GM23338 (cell line): Measurements from ENCODE around the gene TSPEAR. TPM values are rescaled to one million over a fixed set of nuclear protein-coding genes. Genes with fewer than 3 reads are reported as not detected.

Source experiments
- ATAC-seq: fragments of 200-7000 bp; cut with Tn5 transposase; 3 replicates; pipeline ENCODE4 v1.9.1; 2020
- DNase-seq: peaks from one replicate; pipeline ENCODE4 v3.0.0-alpha.2; 2015; ENCODE audit warnings: low spot score
- H2AFZ ChIP-seq: fragments of 200-600 bp; sonication (generic); 2 replicates; pipeline ENCODE4 v1.8.0; 2016; ENCODE audit warnings: antibody characterized with exemption, mild to moderate bottlenecking, moderate library complexity
- H3F3A ChIP-seq: fragments of 200-600 bp; sonication (generic); replicated peaks from 2 replicates; pipeline ENCODE4 v1.8.0; 2017; ENCODE audit warnings: antibody characterized with exemption, mixed run types, low read depth
- H3K27ac ChIP-seq: fragments of 200-600 bp; sonication (generic); 2 replicates; pipeline ENCODE4 v1.6.1; 2016; ENCODE audit warnings: low read depth
- H3K27me3 ChIP-seq: fragments of 200-600 bp; sonication (generic); 2 replicates; pipeline ENCODE4 v1.8.0; 2016; ENCODE audit warnings: mild to moderate bottlenecking, mixed run types, moderate library complexity; ENCODE audit not compliant: insufficient read depth
- H3K36me3 ChIP-seq: fragments of 200-600 bp; sonication (generic); 2 replicates; pipeline ENCODE4 v1.8.0; 2016; ENCODE audit warnings: mild to moderate bottlenecking; ENCODE audit not compliant: insufficient read depth
- H3K4me1 ChIP-seq: fragments of 200-600 bp; sonication (generic); 2 replicates; pipeline ENCODE4 v1.8.0; 2016; ENCODE audit warnings: mild to moderate bottlenecking, moderate library complexity; ENCODE audit not compliant: insufficient read depth
- H3K4me2 ChIP-seq: fragments of 200-600 bp; sonication (generic); 2 replicates; pipeline ENCODE4 v1.7.1; 2017; ENCODE audit warnings: mixed run types
- H3K4me3 ChIP-seq: fragments of 200-600 bp; sonication (generic); 2 replicates; pipeline ENCODE4 v1.6.1; 2016; ENCODE audit warnings: mixed run types
- H3K79me2 ChIP-seq: fragments of 200-600 bp; sonication (generic); replicated peaks from 2 replicates; pipeline ENCODE4 v1.8.0; 2017; ENCODE audit warnings: mild to moderate bottlenecking; ENCODE audit not compliant: insufficient read depth
- H3K9me2 ChIP-seq: fragments of 200-600 bp; sonication (generic); 2 replicates; pipeline ENCODE4 v1.8.0; 2017; ENCODE audit not compliant: insufficient read depth
- H4K20me1 ChIP-seq: fragments of 200-600 bp; sonication (generic); replicated peaks from 2 replicates; pipeline ENCODE4 v1.8.0; 2017; ENCODE audit warnings: mild to moderate bottlenecking; ENCODE audit not compliant: insufficient read depth
- H3K27ac Mint-ChIP-seq: 2 replicates; pipeline ENCODE4 v1.8.0; 2020; ENCODE audit warnings: inconsistent platforms, mild to moderate bottlenecking, moderate library complexity, mixed read lengths
- H3K27me3 Mint-ChIP-seq: 3 replicates; pipeline ENCODE4 v1.8.0; 2022; ENCODE audit warnings: low read depth, mild to moderate bottlenecking, moderate library complexity, mixed read lengths, inconsistent platforms; ENCODE audit not compliant: insufficient read depth, poor library complexity
- H3K36me3 Mint-ChIP-seq: 3 replicates; pipeline ENCODE4 v1.8.0; 2021; ENCODE audit warnings: low read depth, mild to moderate bottlenecking, inconsistent platforms, moderate library complexity, mixed read lengths
- H3K4me1 Mint-ChIP-seq: 3 replicates; pipeline ENCODE4 v1.8.0; 2020; ENCODE audit warnings: mild to moderate bottlenecking, inconsistent platforms, mixed read lengths
- H3K4me3 Mint-ChIP-seq: 3 replicates; pipeline ENCODE4 v1.8.0; 2021; ENCODE audit warnings: moderate library complexity, mild to moderate bottlenecking, inconsistent platforms, mixed read lengths
- H3K9me3 Mint-ChIP-seq: 3 replicates; pipeline ENCODE4 v1.8.0; 2020; ENCODE audit warnings: moderate library complexity, mild to moderate bottlenecking, inconsistent platforms, mixed read lengths
- CREB1 ChIP-seq: fragments of 250-450 bp; sonication (Bioruptor Pico); IDR thresholded peaks from 2 replicates; pipeline ENCODE4 v1.5.0; 2020; ENCODE audit warnings: low read depth, mild to moderate bottlenecking, moderate library complexity
- CTCF ChIP-seq, 2 experiments: fragments of 200-600 bp in 1 of 2; sonication (generic) in 1 of 2; conservative IDR thresholded peaks; 2 replicates each; pipeline versions ENCODE4 v1.5.1 to v1.6.1; 2016 to 2017; ENCODE audit warnings: antibody characterized with exemption in 2 of 2, low read depth in 2 of 2, mild to moderate bottlenecking in 2 of 2, moderate library complexity in 1 of 2
- EZH2 ChIP-seq: fragments of 200-600 bp; sonication (generic); IDR thresholded peaks from one replicate; pipeline ENCODE4 v1.8.0; 2017; ENCODE audit warnings: antibody characterized with exemption, mild to moderate bottlenecking, low read depth; ENCODE audit not compliant: unreplicated experiment
- EZH2phosphoT487 ChIP-seq: fragments of 200-600 bp; sonication (generic); IDR thresholded peaks from one replicate; pipeline ENCODE4 v1.8.1; 2018; ENCODE audit warnings: antibody characterized with exemption; ENCODE audit not compliant: unreplicated experiment
- JUNB ChIP-seq: IDR thresholded peaks from one replicate; pipeline ENCODE4 v1.6.1; 2016; ENCODE audit warnings: antibody characterized with exemption; ENCODE audit not compliant: unreplicated experiment
- POLR2AphosphoS5 ChIP-seq: IDR thresholded peaks from 2 replicates; pipeline ENCODE4 v1.6.1; 2016; ENCODE audit warnings: antibody characterized with exemption, low read depth
- STAT1 ChIP-seq: IDR thresholded peaks from one replicate; pipeline ENCODE4 v1.6.1; 2016; ENCODE audit warnings: antibody characterized with exemption; ENCODE audit not compliant: unreplicated experiment
- ZNF114 ChIP-seq: fragments of 250-450 bp; sonication (Bioruptor Pico); IDR thresholded peaks from 2 replicates; pipeline ENCODE4 v1.5.0; 2020; ENCODE audit warnings: mild to moderate bottlenecking, moderate library complexity
- ZNF331 ChIP-seq: fragments of 250-450 bp; sonication (Bioruptor Pico); IDR thresholded peaks from 2 replicates; pipeline ENCODE4 v1.5.0; 2020; ENCODE audit warnings: low read depth, mild to moderate bottlenecking, moderate library complexity
- ZNF462 ChIP-seq: fragments of 250-450 bp; sonication (Bioruptor Pico); IDR thresholded peaks from 2 replicates; pipeline ENCODE4 v1.5.0; 2020; ENCODE audit warnings: mild to moderate bottlenecking, moderate library complexity
- polyA plus RNA-seq: library from polyadenylated mRNA; unstranded; fragments of >200 nt; fragmentation: Nextera tagmentation; extraction: Ambion mirVana; gene quantifications from 2 replicates; pipeline ENCODE4 v1.2.1, GENCODE V29; 2016
- total RNA-seq: library from RNA; depleted of rRNA; stranded (reverse); fragments of >200 nt; shearing (Covaris generic); gene quantifications from 2 replicates; pipeline ENCODE4 v1.2.3, GENCODE V29; 2014
- TF ChIP-seq, protein P1 (sequence below): IDR thresholded peaks from 2 replicates; pipeline ENCODE4 v1.6.1; 2016; ENCODE audit warnings: antibody characterized with exemption
- TF ChIP-seq, protein P2 (sequence below): IDR thresholded peaks from one replicate; pipeline ENCODE4 v1.6.1; 2018; ENCODE audit warnings: antibody characterized with exemption; ENCODE audit not compliant: unreplicated experiment

The TSPEAR gene
- total and polyA plus RNA-seq, 2 experiments from 2014 or later = 0.35 to 0.92 TPM

- Histone ChIP-seq H4K20me1 (no peaks in the 10 kb centered on the region), H3K4me2 (no peak overlapping the region), H3K27me3 (no peaks in the 10 kb centered on the region), H3K27ac (no peak overlapping the region), H3K4me3 (no peak overlapping the region), H3K36me3 (no peaks in the 10 kb centered on the region), H3K9me2 (no peaks in the 10 kb centered on the region), H2AFZ (no peak overlapping the region), H3K79me2 (no peaks in the 10 kb centered on the region), H3K4me1 (no peaks in the 10 kb centered on the region), H3F3A (no peaks in the 10 kb centered on the region)
- peaks cover 2% of the 10 kb centered on the region for H3K27me3 Mint-ChIP-seq
- H3K4me3 Mint-ChIP-seq = no peak overlapping the region
- no peak for DNase-seq
- no peaks in the 10 kb centered on the region; the same call in 2 of the 3 replicates for H3K36me3 Mint-ChIP-seq
- peaks cover 8% of the 10 kb centered on the region; the same call in 2 of the 3 replicates for H3K9me3 Mint-ChIP-seq
- no peak for ATAC-seq
- TF ChIP-seq ZNF331 (CRISPR knock-in tag) (no peak), CREB1 (CRISPR knock-in tag) (no peak), ZNF462 (no peak), CTCF (conservative IDR thresholded peaks at IDR 0.05; ENCODE audit: low read depth in 2 of 2) (no peak), ZNF114 (no peak), JUNB (no peak), EZH2 (no peak), EZH2phosphoT487 (no peak), POLR2AphosphoS5 (no peak), STAT1 (no peak)
- TF ChIP-seq, protein P1, sequence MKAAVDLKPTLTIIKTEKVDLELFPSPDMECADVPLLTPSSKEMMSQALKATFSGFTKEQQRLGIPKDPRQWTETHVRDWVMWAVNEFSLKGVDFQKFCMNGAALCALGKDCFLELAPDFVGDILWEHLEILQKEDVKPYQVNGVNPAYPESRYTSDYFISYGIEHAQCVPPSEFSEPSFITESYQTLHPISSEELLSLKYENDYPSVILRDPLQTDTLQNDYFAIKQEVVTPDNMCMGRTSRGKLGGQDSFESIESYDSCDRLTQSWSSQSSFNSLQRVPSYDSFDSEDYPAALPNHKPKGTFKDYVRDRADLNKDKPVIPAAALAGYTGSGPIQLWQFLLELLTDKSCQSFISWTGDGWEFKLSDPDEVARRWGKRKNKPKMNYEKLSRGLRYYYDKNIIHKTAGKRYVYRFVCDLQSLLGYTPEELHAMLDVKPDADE = no peak
- TF ChIP-seq, protein P2, sequence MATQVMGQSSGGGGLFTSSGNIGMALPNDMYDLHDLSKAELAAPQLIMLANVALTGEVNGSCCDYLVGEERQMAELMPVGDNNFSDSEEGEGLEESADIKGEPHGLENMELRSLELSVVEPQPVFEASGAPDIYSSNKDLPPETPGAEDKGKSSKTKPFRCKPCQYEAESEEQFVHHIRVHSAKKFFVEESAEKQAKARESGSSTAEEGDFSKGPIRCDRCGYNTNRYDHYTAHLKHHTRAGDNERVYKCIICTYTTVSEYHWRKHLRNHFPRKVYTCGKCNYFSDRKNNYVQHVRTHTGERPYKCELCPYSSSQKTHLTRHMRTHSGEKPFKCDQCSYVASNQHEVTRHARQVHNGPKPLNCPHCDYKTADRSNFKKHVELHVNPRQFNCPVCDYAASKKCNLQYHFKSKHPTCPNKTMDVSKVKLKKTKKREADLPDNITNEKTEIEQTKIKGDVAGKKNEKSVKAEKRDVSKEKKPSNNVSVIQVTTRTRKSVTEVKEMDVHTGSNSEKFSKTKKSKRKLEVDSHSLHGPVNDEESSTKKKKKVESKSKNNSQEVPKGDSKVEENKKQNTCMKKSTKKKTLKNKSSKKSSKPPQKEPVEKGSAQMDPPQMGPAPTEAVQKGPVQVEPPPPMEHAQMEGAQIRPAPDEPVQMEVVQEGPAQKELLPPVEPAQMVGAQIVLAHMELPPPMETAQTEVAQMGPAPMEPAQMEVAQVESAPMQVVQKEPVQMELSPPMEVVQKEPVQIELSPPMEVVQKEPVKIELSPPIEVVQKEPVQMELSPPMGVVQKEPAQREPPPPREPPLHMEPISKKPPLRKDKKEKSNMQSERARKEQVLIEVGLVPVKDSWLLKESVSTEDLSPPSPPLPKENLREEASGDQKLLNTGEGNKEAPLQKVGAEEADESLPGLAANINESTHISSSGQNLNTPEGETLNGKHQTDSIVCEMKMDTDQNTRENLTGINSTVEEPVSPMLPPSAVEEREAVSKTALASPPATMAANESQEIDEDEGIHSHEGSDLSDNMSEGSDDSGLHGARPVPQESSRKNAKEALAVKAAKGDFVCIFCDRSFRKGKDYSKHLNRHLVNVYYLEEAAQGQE = no peak
- H3K27ac Mint-ChIP-seq = no peak overlapping the region
- no peaks in the 10 kb centered on the region for H3K4me1 Mint-ChIP-seq
Observed at GRCh38 chr21:44478124-44478800, 233.1 kb downstream of the TSPEAR start.
